HepG2 (cell line): ENCODE data around the gene LGR6. TPM values are rescaled to one million over a fixed set of nuclear protein-coding genes. Genes with fewer than 3 reads are reported as not detected.

ENCODE experiments used
- ATF7 ChIP-seq, 2 experiments: fragments of 450-650 bp in 1 of 2; sonication (generic) in 1 of 2; formaldehyde crosslinking in 1 of 2; IDR thresholded peaks; 2 replicates each; pipeline versions ENCODE4 v1.4.0 to v1.6.1; 2016 to 2020; ENCODE audit warnings: antibody characterized with exemption in 1 of 2, mild to moderate bottlenecking in 1 of 2, missing genetic modification reagents in 1 of 2
- FOXJ3 ChIP-seq: sonication (generic); formaldehyde crosslinking; IDR thresholded peaks from 2 replicates; pipeline ENCODE4 v1.4.0; 2020; ENCODE audit warnings: missing genetic modification reagents, mild to moderate bottlenecking, borderline replicate concordance
- HNF1A ChIP-seq, 2 experiments: sonication (generic) in 1 of 2; formaldehyde crosslinking in 1 of 2; IDR thresholded peaks; 2 replicates each; pipeline versions ENCODE4 v1.4.0 to v1.6.1; 2016 to 2020; ENCODE audit warnings: borderline replicate concordance in 1 of 2, low read depth in 1 of 2, mild to moderate bottlenecking in 1 of 2, missing genetic modification reagents in 1 of 2
- IKZF1 ChIP-seq: fragments of 450-650 bp; IDR thresholded peaks from 2 replicates; pipeline ENCODE4 v1.7.1; 2016
- KMT2A ChIP-seq: sonication (generic); formaldehyde crosslinking; IDR thresholded peaks from 2 replicates; pipeline ENCODE4 v1.4.0; 2020; ENCODE audit warnings: missing genetic modification reagents
- MTA1 ChIP-seq: sonication (generic); formaldehyde crosslinking; IDR thresholded peaks from 2 replicates; pipeline ENCODE4 v1.4.0; 2020; ENCODE audit warnings: missing genetic modification reagents, mild to moderate bottlenecking, borderline replicate concordance
- NFE2L2 ChIP-seq: fragments of 150-350 bp; IDR thresholded peaks from 2 replicates; pipeline ENCODE4 v1.6.1; 2014; ENCODE audit warnings: low read length
- PBX3 ChIP-seq: sonication (generic); formaldehyde crosslinking; IDR thresholded peaks from 2 replicates; pipeline ENCODE4 v1.8.1; 2023; ENCODE audit warnings: missing genetic modification reagents, inconsistent platforms, borderline replicate concordance
- PHF8 ChIP-seq: sonication (generic); formaldehyde crosslinking; IDR thresholded peaks from 2 replicates; pipeline ENCODE4 v1.5.0; 2020; ENCODE audit warnings: missing genetic modification reagents
- RBFOX2 ChIP-seq: fragments of 200-400 bp; formaldehyde crosslinking; IDR thresholded peaks from 2 replicates; pipeline ENCODE4 v1.6.1; 2017; ENCODE audit warnings: low read depth, mild to moderate bottlenecking, low read length
- SNRNP70 ChIP-seq: fragments of 200-400 bp; formaldehyde crosslinking; IDR thresholded peaks from 2 replicates; pipeline ENCODE4 v1.6.1; 2017; ENCODE audit warnings: mild to moderate bottlenecking, low read depth, low read length, moderate library complexity
- SOX5 ChIP-seq: IDR thresholded peaks from 2 replicates; pipeline ENCODE4 v1.6.1; 2016; ENCODE audit warnings: borderline replicate concordance
- TFDP1 ChIP-seq: IDR thresholded peaks from 2 replicates; pipeline ENCODE4 v1.6.1; 2016; ENCODE audit warnings: missing compliant biosample characterization, missing genetic modification reagents, borderline replicate concordance
- ZBTB25 ChIP-seq: IDR thresholded peaks from 2 replicates; pipeline ENCODE4 v1.6.1; 2018; ENCODE audit warnings: missing genetic modification reagents
- ZBTB34 ChIP-seq: sonication (generic); formaldehyde crosslinking; IDR thresholded peaks from 2 replicates; pipeline ENCODE4 v1.8.0; 2022; ENCODE audit warnings: mild to moderate bottlenecking, missing genetic modification reagents
- ZNF263 ChIP-seq: sonication (generic); formaldehyde crosslinking; IDR thresholded peaks from 2 replicates; pipeline ENCODE4 v1.4.0; 2020; ENCODE audit warnings: missing genetic modification reagents
- ZNF337 ChIP-seq: sonication (generic); formaldehyde crosslinking; IDR thresholded peaks from 2 replicates; pipeline ENCODE4 v1.5.1; 2020; ENCODE audit warnings: missing genetic modification reagents, low read depth, mild to moderate bottlenecking, borderline replicate concordance
- ZNF414 ChIP-seq: sonication (generic); formaldehyde crosslinking; IDR thresholded peaks from 2 replicates; pipeline ENCODE4 v1.5.0; 2020; ENCODE audit warnings: missing genetic modification reagents
- ZNF557 ChIP-seq: sonication (generic); formaldehyde crosslinking; IDR thresholded peaks from 2 replicates; pipeline ENCODE4 v1.4.0; 2020; ENCODE audit warnings: missing genetic modification reagents
- polyA plus RNA-seq, 8 experiments: library from polyadenylated mRNA; depleted of rRNA in 3 of 8; stranded (reverse) in 7 of 8; unstranded in 1 of 8; fragments of >200 nt; fragmentation: Illumina TruSeq in 4 of 8; extraction: Trizol in 4 of 8; gene quantifications; 2 replicates each; pipeline versions ENCODE4 v1.2.1 to v1.2.3, GENCODE V29; 2011 to 2016; ENCODE audit warnings: low read depth in 4 of 8, missing spikeins in 1 of 8, mixed read lengths in 1 of 8; ENCODE audit not compliant: insufficient read depth in 1 of 8
- total RNA-seq, 5 experiments: library from RNA; depleted of rRNA; stranded (reverse); fragments of >200 nt; fragmentation: Illumina TruSeq; extraction: Trizol; gene quantifications; 2 replicates each; pipeline ENCODE4 v1.2.3, GENCODE V29; 2016; ENCODE audit warnings: low read depth in 1 of 5

Gene LGR6
- total and polyA plus RNA-seq, 2 of the 13 experiments (the other 11 are each of a cell fraction or from before 2014, with no cell fraction given) = 0.07 TPM; not detected in 1

GRCh38 chr1:202144402-202145067, 49.1 kb upstream of the LGR6 start, which contains the start of gene ARL8A (continued):
- TF ChIP-seq TFDP1 (CRISPR knock-in tag) (peak; percentile 14; the same call in 1 of the 2 replicates), ZNF263 (CRISPR knock-in tag) (peak; percentile 68), HNF1A (IDR thresholded peaks at IDR 0.05; ENCODE audit: low read depth) (no peak), HNF1A (CRISPR knock-in tag; IDR thresholded peaks at IDR 0.05; ENCODE audit: borderline replicate concordance) (no peak), ZBTB25 (CRISPR knock-in tag) (no peak), RBFOX2 (0 out of 2 replicates have a peak, but pooled peaks have one; percentile 35), SOX5 (no peak), ZBTB34 (CRISPR knock-in tag) (no peak), NFE2L2 (no peak), FOXJ3 (CRISPR knock-in tag) (no peak), MTA1 (CRISPR knock-in tag) (no peak), ATF7 (IDR thresholded peaks at IDR 0.05) (no peak), ATF7 (CRISPR knock-in tag; IDR thresholded peaks at IDR 0.05) (no peak), ZNF557 (no peak), KMT2A (CRISPR knock-in tag) (no peak), SNRNP70 (no peak), IKZF1 (no peak), ZNF414 (CRISPR knock-in tag) (no peak), PBX3 (CRISPR knock-in tag) (no peak), ZNF337 (CRISPR knock-in tag) (no peak), PHF8 (CRISPR knock-in tag) (no peak)
